GM12874 (cell line): ENCODE measurements around the gene MLST8.

Experiments
- CTCF ChIP-seq: IDR thresholded peaks from 2 replicates; pipeline ENCODE4 v1.5.1; 2011; ENCODE audit warnings: low read depth, mild to moderate bottlenecking, control low read depth, low read length, moderate library complexity; ENCODE audit not compliant: insufficient read depth

The MLST8 gene

GRCh38 chr16:2194166-2194834 is 11.0 kb upstream of the MLST8 start:
- no peak for TF ChIP-seq CTCF

DNA sequence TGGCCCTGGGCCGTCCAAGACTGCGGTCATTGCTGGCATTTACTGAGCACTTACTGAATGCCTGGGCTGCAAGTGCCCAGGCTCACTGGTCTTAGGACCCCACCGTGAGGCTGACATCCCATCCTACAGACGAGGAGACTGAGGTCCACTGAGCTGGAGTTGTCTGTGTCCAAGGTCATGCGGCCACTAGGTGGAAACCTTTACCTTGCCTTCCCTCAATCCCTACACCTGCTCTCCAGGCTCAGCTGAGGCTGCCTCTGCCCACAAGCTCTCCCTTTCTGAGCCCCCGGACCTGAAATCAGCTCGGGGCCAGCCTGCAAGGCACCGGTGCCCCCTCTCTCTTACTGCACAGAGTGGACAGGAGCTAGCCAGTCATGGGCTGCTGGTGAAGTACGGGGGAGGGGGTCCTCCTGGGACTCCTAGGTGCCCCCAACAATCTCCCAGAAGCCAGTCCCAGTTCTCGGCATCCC is 10.4 kb upstream of the MLST8 start:
- TF ChIP-seq CTCF: peak; percentile 60

GRCh38 chr16:2195322-2196161 is 9.7 kb upstream of the MLST8 start:
- no peak for TF ChIP-seq CTCF

DNA sequence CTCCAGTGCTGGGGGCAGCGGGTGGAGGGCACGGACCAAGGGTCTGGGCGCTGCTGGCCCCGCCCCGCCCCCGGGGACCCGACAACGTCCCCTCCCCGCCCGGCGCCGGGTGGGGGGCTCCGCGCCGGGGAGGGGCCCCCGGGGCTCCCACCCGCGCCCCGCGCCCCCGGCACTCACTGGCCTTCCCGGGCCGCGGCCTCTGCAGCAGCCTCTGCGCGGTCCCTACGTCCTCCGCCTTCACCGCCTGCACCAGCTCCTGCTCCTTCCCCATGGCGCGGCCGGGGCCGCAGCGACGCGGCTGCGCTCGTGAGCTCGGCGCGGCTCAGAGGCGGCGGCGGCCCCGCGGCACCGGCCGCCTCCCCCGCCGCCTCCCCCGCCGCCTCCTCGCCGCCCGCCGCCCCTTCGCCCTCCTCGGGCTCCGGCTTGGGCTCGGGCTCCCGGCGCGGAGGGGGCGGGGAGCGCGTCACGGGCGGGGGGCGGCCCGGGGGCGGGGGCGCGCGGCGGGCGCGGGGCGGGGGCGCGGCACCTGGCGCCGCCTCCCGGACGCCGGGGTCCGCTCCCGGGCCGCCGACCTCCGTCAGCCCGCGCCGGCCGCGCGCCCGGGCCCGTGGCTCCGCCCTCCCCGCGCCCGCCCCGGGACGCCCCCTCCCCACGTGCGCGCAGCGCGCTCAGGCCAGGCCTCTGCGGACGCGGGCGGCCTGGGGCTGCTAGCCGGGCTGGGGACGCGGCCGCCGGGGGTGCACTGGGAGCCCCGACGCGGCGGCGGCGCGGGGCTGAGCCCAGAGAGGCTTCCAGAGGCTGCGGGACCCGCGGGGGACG is 8.9 kb upstream of the MLST8 start, which contains the start of gene CASKIN1:
TSS of gene CASKIN1 (minus strand) at position 444 of the 819 bp plus-strand sequence. CDS start at position 271, 173 bp downstream.
- TF ChIP-seq CTCF: no peak

DNA sequence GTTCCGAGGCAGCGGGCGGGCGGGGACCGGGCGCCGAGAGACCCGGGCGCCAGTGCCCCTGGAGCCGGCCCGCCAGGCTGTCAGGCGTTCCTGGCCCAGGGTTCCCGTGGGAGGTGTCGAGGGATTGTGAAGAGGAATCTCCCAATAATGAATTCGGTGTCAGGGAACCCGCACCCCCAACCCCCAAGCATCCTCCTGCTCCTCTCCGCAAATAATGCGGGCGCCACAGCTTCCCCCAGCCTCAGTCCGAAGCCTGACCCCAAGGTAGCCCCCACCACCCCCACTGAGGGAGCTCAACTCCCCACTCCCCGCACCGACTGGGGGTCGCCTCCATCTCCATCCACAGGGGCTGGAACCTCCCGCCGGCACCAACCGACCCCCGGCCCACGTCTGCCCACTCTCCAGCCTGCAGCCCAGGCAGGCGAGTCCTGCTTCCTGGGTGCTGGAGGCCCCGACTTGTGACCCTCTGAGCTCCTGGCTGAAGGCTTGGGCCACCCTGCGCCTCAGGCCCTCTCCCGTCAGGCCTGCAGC is 8.2 kb upstream of the MLST8 start:
- TF ChIP-seq CTCF: no peak

GRCh38 chr16:2197765-2198164 is 7.5 kb upstream of the MLST8 start:
- no peak for TF ChIP-seq CTCF
